Parathyroid adenoma (tissue), 2 donors: Measurements from ENCODE around the gene PIP5K1C.

ENCODE experiments used
- H2AFZ ChIP-seq: fragments of 300-600 bp; sonication (generic); one replicate; pipeline ENCODE4 v1.7.0; 2017; ENCODE audit warnings: antibody characterized with exemption, mild to moderate bottlenecking
- H3K27ac ChIP-seq: fragments of 300-600 bp; sonication (generic); one replicate; pipeline ENCODE4 v1.7.0; 2017
- H3K27me3 ChIP-seq: fragments of 300-600 bp; sonication (generic); one replicate; pipeline ENCODE4 v1.7.0; 2017; ENCODE audit warnings: low read length; ENCODE audit not compliant: control insufficient read depth, insufficient read depth
- H3K36me3 ChIP-seq: fragments of 300-600 bp; sonication (generic); one replicate; pipeline ENCODE4 v1.7.0; 2017; ENCODE audit warnings: low read length; ENCODE audit not compliant: control insufficient read depth, insufficient read depth
- H3K4me1 ChIP-seq: fragments of 300-600 bp; sonication (generic); one replicate; pipeline ENCODE4 v1.7.0; 2017; ENCODE audit warnings: control low read depth
- H3K4me2 ChIP-seq: fragments of 300-600 bp; sonication (generic); one replicate; pipeline ENCODE4 v1.7.0; 2017; ENCODE audit warnings: low read length
- H3K4me3 ChIP-seq: fragments of 300-600 bp; sonication (generic); one replicate; pipeline ENCODE4 v1.7.0; 2017; ENCODE audit warnings: low read depth, low read length
- H3K79me2 ChIP-seq: fragments of 300-600 bp; sonication (generic); one replicate; pipeline ENCODE4 v1.7.0; 2017; ENCODE audit warnings: control low read depth
- H3K9ac ChIP-seq: fragments of 300-600 bp; sonication (generic); one replicate; pipeline ENCODE4 v1.7.0; 2017; ENCODE audit warnings: mild to moderate bottlenecking
- H3K9me3 ChIP-seq: fragments of 300-600 bp; sonication (generic); one replicate; pipeline ENCODE4 v1.7.0; 2017; ENCODE audit warnings: low read length; ENCODE audit not compliant: control insufficient read depth
- TF ChIP-seq, protein P1 (sequence below): fragments of 300-600 bp; sonication (generic); IDR thresholded peaks from one replicate; pipeline ENCODE4 v1.7.0; 2017; ENCODE audit warnings: antibody characterized with exemption, mild to moderate bottlenecking
- donor health status: primary hyperparathyroidism.

The PIP5K1C gene

DNA sequence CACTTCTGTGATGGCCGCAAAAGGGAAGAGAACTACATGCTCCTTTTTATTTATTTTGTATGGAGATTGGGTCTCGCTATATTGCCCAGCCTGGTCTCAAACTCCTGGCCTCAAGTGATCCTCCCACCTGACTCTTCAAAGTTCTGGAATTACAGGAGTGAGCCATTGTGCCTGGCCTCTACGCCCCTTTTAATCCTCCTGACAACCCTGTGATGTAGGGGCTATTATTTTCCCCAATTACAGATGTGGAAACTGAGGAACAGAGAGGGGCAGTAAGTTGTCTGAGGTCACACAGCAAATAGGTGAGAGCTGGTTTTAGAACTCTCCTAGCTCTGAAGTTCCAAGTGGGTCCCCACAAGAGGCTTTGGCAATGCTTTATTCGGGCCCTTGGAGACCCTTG is 19.6 kb upstream of the PIP5K1C start:
- Histone ChIP-seq H3K27me3 (no peaks in the 10 kb centered on the region), H3K4me2 (no peak overlapping the region), H2AFZ (no peak overlapping the region), H3K4me1 (no peaks in the 10 kb centered on the region), H3K4me3 (no peak overlapping the region), H3K36me3 (no peaks in the 10 kb centered on the region), H3K9ac (no peak overlapping the region), H3K9me3 (no peaks in the 10 kb centered on the region), H3K79me2 (no peaks in the 10 kb centered on the region), H3K27ac (no peak overlapping the region)
- TF ChIP-seq, protein P1, sequence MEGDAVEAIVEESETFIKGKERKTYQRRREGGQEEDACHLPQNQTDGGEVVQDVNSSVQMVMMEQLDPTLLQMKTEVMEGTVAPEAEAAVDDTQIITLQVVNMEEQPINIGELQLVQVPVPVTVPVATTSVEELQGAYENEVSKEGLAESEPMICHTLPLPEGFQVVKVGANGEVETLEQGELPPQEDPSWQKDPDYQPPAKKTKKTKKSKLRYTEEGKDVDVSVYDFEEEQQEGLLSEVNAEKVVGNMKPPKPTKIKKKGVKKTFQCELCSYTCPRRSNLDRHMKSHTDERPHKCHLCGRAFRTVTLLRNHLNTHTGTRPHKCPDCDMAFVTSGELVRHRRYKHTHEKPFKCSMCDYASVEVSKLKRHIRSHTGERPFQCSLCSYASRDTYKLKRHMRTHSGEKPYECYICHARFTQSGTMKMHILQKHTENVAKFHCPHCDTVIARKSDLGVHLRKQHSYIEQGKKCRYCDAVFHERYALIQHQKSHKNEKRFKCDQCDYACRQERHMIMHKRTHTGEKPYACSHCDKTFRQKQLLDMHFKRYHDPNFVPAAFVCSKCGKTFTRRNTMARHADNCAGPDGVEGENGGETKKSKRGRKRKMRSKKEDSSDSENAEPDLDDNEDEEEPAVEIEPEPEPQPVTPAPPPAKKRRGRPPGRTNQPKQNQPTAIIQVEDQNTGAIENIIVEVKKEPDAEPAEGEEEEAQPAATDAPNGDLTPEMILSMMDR, result no peak

DNA sequence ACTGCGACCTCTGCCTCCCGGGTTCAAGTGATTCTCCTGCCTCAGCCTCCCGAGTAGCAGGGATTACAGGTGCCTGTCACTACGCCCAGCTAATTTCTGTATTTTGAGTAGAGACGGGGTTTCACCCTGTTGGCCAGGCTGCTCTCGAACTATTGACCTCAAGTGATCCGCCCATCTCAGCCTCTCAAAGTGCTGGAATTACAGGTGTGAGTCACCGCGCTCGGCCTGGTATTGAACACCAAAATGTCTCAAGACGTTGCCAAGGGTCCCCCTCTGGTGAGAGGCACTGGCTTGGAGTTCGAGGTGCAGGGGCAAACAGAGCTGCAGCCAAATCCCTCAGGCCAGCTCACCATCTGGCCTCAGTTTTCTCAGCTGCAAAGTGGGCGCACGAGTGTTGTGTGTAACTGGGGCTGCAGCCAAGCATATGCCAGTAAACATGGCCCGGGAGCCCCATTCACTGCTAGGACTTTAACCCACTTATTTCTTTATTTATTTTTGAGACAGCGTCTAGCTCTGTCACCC is 15.9 kb upstream of the PIP5K1C start:
- H3K9me3 ChIP-seq, result no peaks in the 10 kb centered on the region
- no peaks in the 10 kb centered on the region for H3K36me3 ChIP-seq
- TF ChIP-seq, protein P1, result no peak
- no peak overlapping the region for H3K27ac ChIP-seq
- no peak overlapping the region for H2AFZ ChIP-seq
- no peak overlapping the region for H3K9ac ChIP-seq
- H3K79me2 ChIP-seq, result no peaks in the 10 kb centered on the region
- no peaks in the 10 kb centered on the region for H3K27me3 ChIP-seq
- H3K4me3 ChIP-seq, result no peak overlapping the region
- H3K4me2 ChIP-seq, result no peak overlapping the region
- peaks cover 6% of the 10 kb centered on the region for H3K4me1 ChIP-seq

DNA sequence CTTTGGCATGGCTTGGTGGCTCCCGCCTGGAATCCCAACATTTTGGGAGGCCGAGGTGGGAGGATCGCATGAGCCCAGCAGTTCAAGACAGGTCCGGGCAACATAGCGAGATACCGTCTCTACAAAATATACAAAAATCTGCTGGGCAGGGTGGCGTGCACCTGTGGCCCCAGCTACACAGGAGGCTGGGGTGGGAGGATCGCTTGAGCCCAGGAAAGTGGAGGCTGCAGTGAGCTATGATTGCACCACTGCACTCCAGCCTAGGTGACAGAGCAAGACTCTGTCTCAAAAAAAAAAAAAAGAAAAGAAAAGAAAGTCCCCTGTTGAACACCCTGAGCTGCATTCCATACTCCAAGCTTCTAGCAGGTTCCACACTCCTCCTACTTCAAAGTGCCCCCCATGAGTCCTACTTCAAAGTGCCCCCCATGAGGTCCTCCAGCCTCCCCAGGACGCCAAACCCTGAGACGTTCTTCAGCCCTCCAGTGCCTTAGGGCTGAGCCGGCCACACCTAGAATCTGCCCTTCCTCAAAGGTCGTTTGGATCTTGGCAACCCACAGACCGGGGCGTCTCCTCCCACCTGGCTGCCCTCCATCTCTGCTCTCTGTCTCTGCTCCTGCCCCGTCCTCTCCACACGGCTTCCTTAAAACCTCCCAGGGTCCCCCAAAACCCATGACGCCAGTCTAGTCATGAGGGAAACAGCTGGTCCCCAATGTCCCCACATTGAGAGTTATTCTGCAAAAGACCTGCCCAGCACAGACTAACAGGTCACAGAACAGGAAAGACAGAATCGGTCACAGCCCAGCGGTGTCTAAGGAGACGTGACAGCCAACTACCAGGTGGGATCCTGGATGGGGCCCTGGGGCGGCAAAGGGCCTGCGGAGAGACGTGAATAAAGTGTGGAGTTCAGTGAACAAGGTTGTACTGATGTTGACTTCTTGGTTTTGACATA is 12.7 kb upstream of the PIP5K1C start:
- H3K4me2 ChIP-seq, result peak overlapping the region; percentile 59
- H2AFZ ChIP-seq, result peak overlapping the region; percentile 91
- peaks cover 10% of the 10 kb centered on the region for H3K4me1 ChIP-seq
- no peaks in the 10 kb centered on the region for H3K36me3 ChIP-seq
- H3K9me3 ChIP-seq, result no peaks in the 10 kb centered on the region
- H3K4me3 ChIP-seq, result peak overlapping the region; percentile 47
- H3K79me2 ChIP-seq, result no peaks in the 10 kb centered on the region
- no peak overlapping the region for H3K9ac ChIP-seq
- H3K27me3 ChIP-seq, result no peaks in the 10 kb centered on the region
- peak overlapping the region; percentile 47 for H3K27ac ChIP-seq
- TF ChIP-seq, protein P1, result no peak

DNA sequence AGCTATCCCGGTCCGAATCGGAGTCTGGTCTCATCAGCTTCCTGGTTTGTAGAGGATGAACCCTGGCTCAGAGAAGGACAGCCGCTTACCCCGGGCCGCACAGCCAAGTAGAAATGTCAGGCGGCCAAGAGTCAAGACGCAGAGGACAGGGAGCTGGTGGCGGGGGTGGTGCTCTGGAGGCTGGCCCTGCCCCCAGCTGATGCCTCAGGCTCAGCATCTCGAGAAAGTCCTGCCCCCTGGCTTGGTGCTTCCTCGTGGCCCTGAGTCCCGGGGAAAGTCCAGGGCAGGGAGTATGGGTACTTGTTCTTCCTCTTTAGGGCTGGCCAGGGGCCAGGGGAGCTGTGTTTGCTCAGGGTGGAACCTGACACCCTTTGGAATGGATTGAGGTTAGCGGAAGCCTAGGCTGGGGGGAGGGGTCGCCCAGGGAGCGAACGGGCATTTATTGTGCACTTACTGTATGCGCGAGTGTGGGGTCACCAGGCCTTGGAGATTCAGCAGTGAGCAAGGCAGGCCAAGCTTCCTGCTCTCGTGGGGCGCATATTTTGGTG is 10.1 kb upstream of the PIP5K1C start:
- TF ChIP-seq, protein P1, result no peak
- Histone ChIP-seq H2AFZ (no peak overlapping the region), H3K9ac (no peak overlapping the region), H3K4me1 (peaks cover 10% of the 10 kb centered on the region), H3K27ac (no peak overlapping the region), H3K79me2 (no peaks in the 10 kb centered on the region), H3K36me3 (no peaks in the 10 kb centered on the region), H3K4me3 (no peak overlapping the region), H3K4me2 (peak overlapping the region; percentile 8), H3K27me3 (no peaks in the 10 kb centered on the region), H3K9me3 (no peaks in the 10 kb centered on the region)
